GM23338 (cell line): ENCODE measurements around the gene CLDN7. TPM values are rescaled to one million over a fixed set of nuclear protein-coding genes. Genes with fewer than 3 reads are reported as not detected.
A peak's percentile ranks its signal among the peaks of the same experiment; 100 is the strongest.

ENCODE experiments used
- ATAC-seq: fragments of 200-7000 bp; cut with Tn5 transposase; 3 replicates; pipeline ENCODE4 v1.9.1; 2020
- DNase-seq: peaks from one replicate; pipeline ENCODE4 v3.0.0-alpha.2; 2015; ENCODE audit warnings: low spot score
- H2AFZ ChIP-seq: fragments of 200-600 bp; sonication (generic); 2 replicates; pipeline ENCODE4 v1.8.0; 2016; ENCODE audit warnings: antibody characterized with exemption, mild to moderate bottlenecking, moderate library complexity
- H3F3A ChIP-seq: fragments of 200-600 bp; sonication (generic); replicated peaks from 2 replicates; pipeline ENCODE4 v1.8.0; 2017; ENCODE audit warnings: antibody characterized with exemption, mixed run types, low read depth
- H3K27ac ChIP-seq: fragments of 200-600 bp; sonication (generic); 2 replicates; pipeline ENCODE4 v1.6.1; 2016; ENCODE audit warnings: low read depth
- H3K27me3 ChIP-seq: fragments of 200-600 bp; sonication (generic); 2 replicates; pipeline ENCODE4 v1.8.0; 2016; ENCODE audit warnings: mild to moderate bottlenecking, mixed run types, moderate library complexity; ENCODE audit not compliant: insufficient read depth
- H3K36me3 ChIP-seq: fragments of 200-600 bp; sonication (generic); 2 replicates; pipeline ENCODE4 v1.8.0; 2016; ENCODE audit warnings: mild to moderate bottlenecking; ENCODE audit not compliant: insufficient read depth
- H3K4me1 ChIP-seq: fragments of 200-600 bp; sonication (generic); 2 replicates; pipeline ENCODE4 v1.8.0; 2016; ENCODE audit warnings: mild to moderate bottlenecking, moderate library complexity; ENCODE audit not compliant: insufficient read depth
- H3K4me2 ChIP-seq: fragments of 200-600 bp; sonication (generic); 2 replicates; pipeline ENCODE4 v1.7.1; 2017; ENCODE audit warnings: mixed run types
- H3K4me3 ChIP-seq: fragments of 200-600 bp; sonication (generic); 2 replicates; pipeline ENCODE4 v1.6.1; 2016; ENCODE audit warnings: mixed run types
- H3K79me2 ChIP-seq: fragments of 200-600 bp; sonication (generic); replicated peaks from 2 replicates; pipeline ENCODE4 v1.8.0; 2017; ENCODE audit warnings: mild to moderate bottlenecking; ENCODE audit not compliant: insufficient read depth
- H3K9me2 ChIP-seq: fragments of 200-600 bp; sonication (generic); 2 replicates; pipeline ENCODE4 v1.8.0; 2017; ENCODE audit not compliant: insufficient read depth
- H4K20me1 ChIP-seq: fragments of 200-600 bp; sonication (generic); replicated peaks from 2 replicates; pipeline ENCODE4 v1.8.0; 2017; ENCODE audit warnings: mild to moderate bottlenecking; ENCODE audit not compliant: insufficient read depth
- H3K27ac Mint-ChIP-seq: 2 replicates; pipeline ENCODE4 v1.8.0; 2020; ENCODE audit warnings: inconsistent platforms, mild to moderate bottlenecking, moderate library complexity, mixed read lengths
- H3K27me3 Mint-ChIP-seq: 3 replicates; pipeline ENCODE4 v1.8.0; 2022; ENCODE audit warnings: low read depth, mild to moderate bottlenecking, moderate library complexity, mixed read lengths, inconsistent platforms; ENCODE audit not compliant: insufficient read depth, poor library complexity
- H3K36me3 Mint-ChIP-seq: 3 replicates; pipeline ENCODE4 v1.8.0; 2021; ENCODE audit warnings: low read depth, mild to moderate bottlenecking, inconsistent platforms, moderate library complexity, mixed read lengths
- H3K4me1 Mint-ChIP-seq: 3 replicates; pipeline ENCODE4 v1.8.0; 2020; ENCODE audit warnings: mild to moderate bottlenecking, inconsistent platforms, mixed read lengths
- H3K4me3 Mint-ChIP-seq: 3 replicates; pipeline ENCODE4 v1.8.0; 2021; ENCODE audit warnings: moderate library complexity, mild to moderate bottlenecking, inconsistent platforms, mixed read lengths
- H3K9me3 Mint-ChIP-seq: 3 replicates; pipeline ENCODE4 v1.8.0; 2020; ENCODE audit warnings: moderate library complexity, mild to moderate bottlenecking, inconsistent platforms, mixed read lengths
- CREB1 ChIP-seq: fragments of 250-450 bp; sonication (Bioruptor Pico); IDR thresholded peaks from 2 replicates; pipeline ENCODE4 v1.5.0; 2020; ENCODE audit warnings: low read depth, mild to moderate bottlenecking, moderate library complexity
- CTCF ChIP-seq, 2 experiments: fragments of 200-600 bp in 1 of 2; sonication (generic) in 1 of 2; conservative IDR thresholded peaks; 2 replicates each; pipeline versions ENCODE4 v1.5.1 to v1.6.1; 2016 to 2017; ENCODE audit warnings: antibody characterized with exemption in 2 of 2, low read depth in 2 of 2, mild to moderate bottlenecking in 2 of 2, moderate library complexity in 1 of 2
- ETS1 ChIP-seq: IDR thresholded peaks from 2 replicates; pipeline ENCODE4 v1.6.1; 2016; ENCODE audit warnings: antibody characterized with exemption
- EZH2 ChIP-seq: fragments of 200-600 bp; sonication (generic); IDR thresholded peaks from one replicate; pipeline ENCODE4 v1.8.0; 2017; ENCODE audit warnings: antibody characterized with exemption, mild to moderate bottlenecking, low read depth; ENCODE audit not compliant: unreplicated experiment
- EZH2phosphoT487 ChIP-seq: fragments of 200-600 bp; sonication (generic); IDR thresholded peaks from one replicate; pipeline ENCODE4 v1.8.1; 2018; ENCODE audit warnings: antibody characterized with exemption; ENCODE audit not compliant: unreplicated experiment
- JUNB ChIP-seq: IDR thresholded peaks from one replicate; pipeline ENCODE4 v1.6.1; 2016; ENCODE audit warnings: antibody characterized with exemption; ENCODE audit not compliant: unreplicated experiment
- NANOG ChIP-seq: IDR thresholded peaks from 2 replicates; pipeline ENCODE4 v1.6.1; 2016; ENCODE audit warnings: antibody characterized with exemption, borderline replicate concordance
- POLR2AphosphoS5 ChIP-seq: IDR thresholded peaks from 2 replicates; pipeline ENCODE4 v1.6.1; 2016; ENCODE audit warnings: antibody characterized with exemption, low read depth
- REST ChIP-seq: IDR thresholded peaks from one replicate; pipeline ENCODE4 v1.6.1; 2018; ENCODE audit warnings: antibody characterized with exemption; ENCODE audit not compliant: unreplicated experiment
- STAT1 ChIP-seq: IDR thresholded peaks from one replicate; pipeline ENCODE4 v1.6.1; 2016; ENCODE audit warnings: antibody characterized with exemption; ENCODE audit not compliant: unreplicated experiment
- ZNF331 ChIP-seq: fragments of 250-450 bp; sonication (Bioruptor Pico); IDR thresholded peaks from 2 replicates; pipeline ENCODE4 v1.5.0; 2020; ENCODE audit warnings: low read depth, mild to moderate bottlenecking, moderate library complexity
- polyA plus RNA-seq: library from polyadenylated mRNA; unstranded; fragments of >200 nt; fragmentation: Nextera tagmentation; extraction: Ambion mirVana; gene quantifications from 2 replicates; pipeline ENCODE4 v1.2.1, GENCODE V29; 2016
- total RNA-seq: library from RNA; depleted of rRNA; stranded (reverse); fragments of >200 nt; shearing (Covaris generic); gene quantifications from 2 replicates; pipeline ENCODE4 v1.2.3, GENCODE V29; 2014

CLDN7 gene
- total and polyA plus RNA-seq, 2 experiments from 2014 or later: 50.7 to 111 TPM

GRCh38 chr17:7311110-7311705 is 48.9 kb upstream of the CLDN7 start (continued):
- TF ChIP-seq CREB1 (CRISPR knock-in tag): no peak
- TF ChIP-seq ZNF331 (CRISPR knock-in tag): no peak
- no peak for TF ChIP-seq JUNB
- no peak for TF ChIP-seq STAT1
- no peak for TF ChIP-seq ETS1
- no peak for TF ChIP-seq CTCF (conservative IDR thresholded peaks at IDR 0.05; ENCODE audit: low read depth in 2 of 2)
- TF ChIP-seq REST: no peak
- TF ChIP-seq EZH2: no peak
- TF ChIP-seq EZH2phosphoT487: no peak
- TF ChIP-seq NANOG: no peak

GRCh38 chr17:7309628-7310027 is 47.4 kb upstream of the CLDN7 start:
- Mint-ChIP-seq H3K4me3 (peak overlapping the region; percentile 98), H3K9me3 (peaks cover 7% of the 10 kb centered on the region; the same call in 2 of the 3 replicates), H3K27ac (peak overlapping the region; percentile 66), H3K4me1 (peaks cover 53% of the 10 kb centered on the region), H3K27me3 (peaks cover 42% of the 10 kb centered on the region), H3K36me3 (peaks cover 63% of the 10 kb centered on the region)
- peak overlapping the region; percentile 98 for H3K4me2 ChIP-seq
- H3K4me1 ChIP-seq: peaks cover 27% of the 10 kb centered on the region; the same call in 1 of the 2 replicates
- H4K20me1 ChIP-seq: peaks cover 45% of the 10 kb centered on the region
- no peak for TF ChIP-seq JUNB
- peak; percentile 30; the same call in 1 of the 2 replicates for TF ChIP-seq POLR2AphosphoS5
- H2AFZ ChIP-seq: no peak overlapping the region
- no peaks in the 10 kb centered on the region for H3K27me3 ChIP-seq
- H3K27ac ChIP-seq: peak overlapping the region; percentile 99
- ATAC-seq (no peak), DNase-seq (no peak)
- H3F3A ChIP-seq: peaks cover 68% of the 10 kb centered on the region
- H3K79me2 ChIP-seq: peaks cover 43% of the 10 kb centered on the region
- H3K9me2 ChIP-seq: no peaks in the 10 kb centered on the region
- peak overlapping the region; percentile 98 for H3K4me3 ChIP-seq
- H3K36me3 ChIP-seq: peaks cover 37% of the 10 kb centered on the region
